ENCODE measurements around the gene LTO1.
A peak's percentile ranks its signal among the peaks of the same experiment; 100 is the strongest.

LTO1 gene

DNA sequence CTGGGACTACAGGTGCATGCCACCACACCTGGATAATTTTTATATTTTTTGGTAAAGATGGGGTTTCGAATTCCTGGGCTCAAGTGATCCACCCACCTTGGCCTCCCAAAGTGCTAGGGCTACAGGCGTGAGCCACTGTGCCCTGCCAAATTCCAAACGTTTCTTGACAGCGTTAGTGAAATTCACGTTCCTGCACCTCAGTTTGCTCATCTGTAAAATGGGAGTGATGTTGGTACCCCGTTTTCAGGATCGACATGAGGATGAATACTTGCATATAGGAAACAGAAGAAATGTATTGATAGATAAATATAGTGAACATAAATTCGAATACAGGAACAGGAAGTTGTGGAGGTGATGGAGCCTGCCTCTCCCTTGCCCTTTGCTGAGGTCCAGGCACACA, 10.2 kb upstream of the LTO1 start:
- no peak overlapping the region for H3K4me3 ChIP-seq (ENCODE audit: low read depth, low read length)
- DNase-seq (ENCODE audit: low read depth), result no peak
- TF ChIP-seq MYC (IDR thresholded peaks at IDR 0.05; ENCODE audit: low read depth, low read length), result no peak
- TF ChIP-seq, protein P1, sequence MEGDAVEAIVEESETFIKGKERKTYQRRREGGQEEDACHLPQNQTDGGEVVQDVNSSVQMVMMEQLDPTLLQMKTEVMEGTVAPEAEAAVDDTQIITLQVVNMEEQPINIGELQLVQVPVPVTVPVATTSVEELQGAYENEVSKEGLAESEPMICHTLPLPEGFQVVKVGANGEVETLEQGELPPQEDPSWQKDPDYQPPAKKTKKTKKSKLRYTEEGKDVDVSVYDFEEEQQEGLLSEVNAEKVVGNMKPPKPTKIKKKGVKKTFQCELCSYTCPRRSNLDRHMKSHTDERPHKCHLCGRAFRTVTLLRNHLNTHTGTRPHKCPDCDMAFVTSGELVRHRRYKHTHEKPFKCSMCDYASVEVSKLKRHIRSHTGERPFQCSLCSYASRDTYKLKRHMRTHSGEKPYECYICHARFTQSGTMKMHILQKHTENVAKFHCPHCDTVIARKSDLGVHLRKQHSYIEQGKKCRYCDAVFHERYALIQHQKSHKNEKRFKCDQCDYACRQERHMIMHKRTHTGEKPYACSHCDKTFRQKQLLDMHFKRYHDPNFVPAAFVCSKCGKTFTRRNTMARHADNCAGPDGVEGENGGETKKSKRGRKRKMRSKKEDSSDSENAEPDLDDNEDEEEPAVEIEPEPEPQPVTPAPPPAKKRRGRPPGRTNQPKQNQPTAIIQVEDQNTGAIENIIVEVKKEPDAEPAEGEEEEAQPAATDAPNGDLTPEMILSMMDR (IDR thresholded peaks at IDR 0.05; ENCODE audit: low read depth, low read length), result no peak
- TF ChIP-seq POLR2A (IDR thresholded peaks at IDR 0.05; ENCODE audit: extremely low read depth, insufficient read length), result no peak
- TF ChIP-seq, protein P2, sequence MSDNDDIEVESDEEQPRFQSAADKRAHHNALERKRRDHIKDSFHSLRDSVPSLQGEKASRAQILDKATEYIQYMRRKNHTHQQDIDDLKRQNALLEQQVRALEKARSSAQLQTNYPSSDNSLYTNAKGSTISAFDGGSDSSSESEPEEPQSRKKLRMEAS (IDR thresholded peaks at IDR 0.05; ENCODE audit: low read depth, low read length), result no peak

DNA sequence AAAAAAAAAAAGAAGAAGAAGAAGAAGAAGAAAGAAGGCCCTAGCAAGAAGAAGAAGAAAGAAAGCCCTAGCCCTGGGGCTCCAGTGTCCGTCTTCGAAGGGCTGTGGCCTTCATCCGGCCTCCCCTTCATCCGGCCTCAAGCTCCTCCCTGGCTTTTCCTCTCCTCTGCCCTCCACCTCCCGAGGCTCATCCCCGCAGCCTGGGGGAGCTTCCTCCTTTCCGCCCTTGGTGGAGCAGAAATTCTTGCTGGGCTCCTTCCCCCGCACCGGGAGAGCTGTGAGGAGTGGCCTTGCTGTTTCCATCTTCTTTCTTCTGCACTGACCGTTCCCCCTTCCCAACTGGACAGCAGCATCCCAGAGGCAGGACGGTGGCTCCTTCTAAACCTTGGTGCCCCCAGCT, 9.5 kb upstream of the LTO1 start:
- H3K4me3 ChIP-seq (ENCODE audit: low read depth, low read length), result no peak overlapping the region
- TF ChIP-seq POLR2A (IDR thresholded peaks at IDR 0.05; ENCODE audit: extremely low read depth, insufficient read length), result no peak
- TF ChIP-seq, protein P1 (IDR thresholded peaks at IDR 0.05; ENCODE audit: low read depth, low read length), result no peak
- no peak for TF ChIP-seq MYC (IDR thresholded peaks at IDR 0.05; ENCODE audit: low read depth, low read length)
- TF ChIP-seq, protein P2 (IDR thresholded peaks at IDR 0.05; ENCODE audit: low read depth, low read length), result no peak
- no peak for DNase-seq (ENCODE audit: low read depth)

DNA sequence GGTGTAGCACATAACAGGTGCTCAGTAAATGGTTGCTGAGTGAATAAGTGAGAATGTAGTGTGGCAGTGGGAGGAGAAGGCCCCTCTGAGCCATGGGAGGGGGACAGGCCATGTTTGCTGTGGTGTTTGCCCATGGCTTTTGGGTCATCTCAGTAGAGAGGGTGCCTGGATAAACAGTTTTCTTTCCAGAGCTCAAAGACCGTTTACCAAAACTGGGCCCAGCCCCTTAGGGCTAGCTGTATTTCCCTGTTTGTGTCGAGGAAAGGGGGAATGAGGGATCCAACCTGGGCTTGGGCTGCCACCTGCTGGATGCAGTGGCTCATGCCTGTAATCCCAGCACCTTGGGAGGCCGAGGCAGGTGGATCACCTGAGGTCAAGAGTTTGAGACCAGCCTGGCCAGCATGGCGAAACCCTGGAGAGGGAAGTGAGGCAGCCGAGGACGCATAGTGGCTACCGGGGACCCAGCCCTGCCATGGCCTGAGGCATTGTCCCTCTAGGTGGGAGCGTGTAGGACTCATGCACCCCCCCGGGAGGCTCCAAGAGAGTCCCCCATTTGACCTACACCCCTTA, 8.7 kb upstream of the LTO1 start:
- peak; percentile 55 for DNase-seq (ENCODE audit: low read depth)
- H3K4me3 ChIP-seq (ENCODE audit: low read depth, low read length), result no peak overlapping the region
- TF ChIP-seq, protein P1 (IDR thresholded peaks at IDR 0.05; ENCODE audit: low read depth, low read length), result peak; percentile 48
- TF ChIP-seq MYC (IDR thresholded peaks at IDR 0.05; ENCODE audit: low read depth, low read length), result no peak

DNA sequence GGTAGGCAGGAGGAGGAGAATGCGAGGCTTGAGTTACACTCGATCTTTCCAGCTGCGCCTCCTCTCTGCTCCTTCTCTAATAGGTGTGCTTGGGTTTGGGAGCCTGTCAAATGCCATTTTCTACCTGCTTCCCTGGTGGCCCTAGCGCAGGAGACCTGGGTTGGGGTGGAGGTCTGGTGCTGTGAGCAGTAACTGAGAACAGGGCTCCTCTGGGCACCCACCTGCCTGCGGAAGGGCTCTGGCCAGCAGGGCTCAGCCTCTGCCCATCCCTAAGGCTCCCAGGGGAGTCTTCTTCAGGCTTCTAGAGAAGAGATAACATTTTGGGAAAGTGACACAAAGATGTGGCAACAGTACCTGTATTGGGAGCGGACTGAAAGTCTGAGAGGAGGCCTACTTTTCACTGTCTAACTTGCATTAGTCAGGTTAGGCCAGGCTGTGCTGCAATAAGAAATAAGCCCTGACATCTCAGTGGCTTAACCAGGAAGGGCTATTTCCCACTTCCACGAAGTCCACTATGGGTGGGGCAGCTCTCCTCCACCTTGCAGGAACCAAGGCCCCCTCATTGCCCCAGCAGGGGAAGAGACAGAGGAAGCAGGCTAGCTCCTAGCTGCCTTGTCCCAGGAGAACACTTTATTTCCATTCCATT, 7.7 kb upstream of the LTO1 start:
- DNase-seq (ENCODE audit: low read depth), result no peak
- no peak overlapping the region for H3K4me3 ChIP-seq (ENCODE audit: low read depth, low read length)
- TF ChIP-seq, protein P2 (IDR thresholded peaks at IDR 0.05; ENCODE audit: low read depth, low read length), result no peak

DNA sequence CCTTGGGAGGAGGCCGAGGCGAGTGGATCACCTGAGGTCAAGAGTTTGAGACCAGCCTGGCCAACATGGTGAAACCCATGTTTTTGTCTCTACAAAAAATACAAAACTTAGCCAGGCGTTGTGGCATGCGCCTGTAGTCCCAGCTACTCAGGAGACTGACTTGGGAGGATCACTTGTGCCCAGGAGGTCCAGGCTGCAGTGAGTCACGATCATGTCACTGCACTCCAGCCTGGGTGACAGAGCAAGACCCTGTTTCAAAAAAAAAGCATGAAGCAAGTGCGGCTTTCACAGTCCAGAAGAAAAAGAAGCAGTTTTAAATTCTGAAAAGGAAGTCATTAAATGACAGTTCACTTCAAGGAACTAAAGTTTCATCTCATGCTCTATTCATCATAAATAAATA, 7.1 kb upstream of the LTO1 start:
- no peak for DNase-seq (ENCODE audit: low read depth)
- H3K4me3 ChIP-seq (ENCODE audit: low read depth, low read length), result no peak overlapping the region
- TF ChIP-seq, protein P1 (IDR thresholded peaks at IDR 0.05; ENCODE audit: low read depth, low read length), result no peak
- TF ChIP-seq MYC (IDR thresholded peaks at IDR 0.05; ENCODE audit: low read depth, low read length), result no peak
- TF ChIP-seq POLR2A (IDR thresholded peaks at IDR 0.05; ENCODE audit: extremely low read depth, insufficient read length), result no peak
- TF ChIP-seq, protein P2 (IDR thresholded peaks at IDR 0.05; ENCODE audit: low read depth, low read length), result no peak

DNA sequence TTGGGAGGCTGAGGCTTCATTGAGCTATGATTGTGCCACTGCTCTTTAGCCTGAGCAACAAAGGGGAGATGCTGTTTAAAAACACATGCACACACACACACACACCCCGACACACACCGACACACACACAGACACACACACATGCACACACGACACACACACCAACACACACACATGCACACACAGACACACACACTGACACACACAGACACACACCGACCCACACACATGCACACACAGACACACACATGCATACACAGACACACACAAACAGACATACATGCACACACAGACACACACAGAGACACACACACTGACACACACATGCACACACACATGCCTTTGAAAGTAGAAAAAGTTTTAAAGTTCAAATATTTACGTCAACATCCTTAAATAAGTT, 5.5 kb upstream of the LTO1 start:
- H3K4me3 ChIP-seq (ENCODE audit: low read depth, low read length), result no peak overlapping the region
- DNase-seq (ENCODE audit: low read depth), result no peak
- TF ChIP-seq, protein P1 (IDR thresholded peaks at IDR 0.05; ENCODE audit: low read depth, low read length), result no peak
- TF ChIP-seq MYC (IDR thresholded peaks at IDR 0.05; ENCODE audit: low read depth, low read length) (no peak), POLR2A (IDR thresholded peaks at IDR 0.05; ENCODE audit: extremely low read depth, insufficient read length) (no peak)
- TF ChIP-seq, protein P2 (IDR thresholded peaks at IDR 0.05; ENCODE audit: low read depth, low read length), result no peak
